HG03469 (cell line): Measurements from ENCODE around the gene ZNF74.

ENCODE experiments used
- ATAC-seq: cut with Tn5 transposase; IDR thresholded peaks from one replicate; pipeline ENCODE4 v1.9.1; 2021; ENCODE audit warnings: mild to moderate bottlenecking, moderate library complexity, moderate number of reproducible peaks; ENCODE audit not compliant: unreplicated experiment

Gene ZNF74

GRCh38 chr22:20418211-20418788, 24.3 kb downstream of the ZNF74 start:
- ATAC-seq, result no peak

- no peak for ATAC-seq
Observed at GRCh38 chr22:20419664-20419951, 25.7 kb downstream of the ZNF74 start.

- no peak for ATAC-seq
Observed at GRCh38 chr22:20420157-20420842, 26.3 kb downstream of the ZNF74 start.

DNA sequence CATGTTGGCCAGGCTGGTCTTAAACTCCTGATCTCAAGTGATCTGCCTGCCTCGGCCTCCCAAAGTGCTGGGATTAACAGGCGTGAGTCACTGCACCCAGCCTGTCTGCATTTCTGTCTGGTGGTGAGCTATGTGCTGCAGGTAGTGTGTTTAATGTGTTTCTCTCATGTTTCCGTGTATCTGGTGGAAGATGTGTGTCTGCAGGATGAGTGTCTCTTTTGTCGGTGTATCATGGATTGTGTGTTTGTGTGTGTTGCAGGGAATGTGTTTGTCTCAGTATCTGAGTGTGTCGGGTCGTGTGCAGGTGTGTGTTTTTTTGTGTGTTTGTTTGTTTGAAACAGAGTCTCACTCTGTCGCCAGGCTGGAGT, 27.5 kb downstream of the ZNF74 start:
- no peak for ATAC-seq

- no peak for ATAC-seq
Observed at GRCh38 chr22:20422271-20423007, 28.5 kb downstream of the ZNF74 start.

- no peak for ATAC-seq
Observed at GRCh38 chr22:20423008-20423905, 29.3 kb downstream of the ZNF74 start.

DNA sequence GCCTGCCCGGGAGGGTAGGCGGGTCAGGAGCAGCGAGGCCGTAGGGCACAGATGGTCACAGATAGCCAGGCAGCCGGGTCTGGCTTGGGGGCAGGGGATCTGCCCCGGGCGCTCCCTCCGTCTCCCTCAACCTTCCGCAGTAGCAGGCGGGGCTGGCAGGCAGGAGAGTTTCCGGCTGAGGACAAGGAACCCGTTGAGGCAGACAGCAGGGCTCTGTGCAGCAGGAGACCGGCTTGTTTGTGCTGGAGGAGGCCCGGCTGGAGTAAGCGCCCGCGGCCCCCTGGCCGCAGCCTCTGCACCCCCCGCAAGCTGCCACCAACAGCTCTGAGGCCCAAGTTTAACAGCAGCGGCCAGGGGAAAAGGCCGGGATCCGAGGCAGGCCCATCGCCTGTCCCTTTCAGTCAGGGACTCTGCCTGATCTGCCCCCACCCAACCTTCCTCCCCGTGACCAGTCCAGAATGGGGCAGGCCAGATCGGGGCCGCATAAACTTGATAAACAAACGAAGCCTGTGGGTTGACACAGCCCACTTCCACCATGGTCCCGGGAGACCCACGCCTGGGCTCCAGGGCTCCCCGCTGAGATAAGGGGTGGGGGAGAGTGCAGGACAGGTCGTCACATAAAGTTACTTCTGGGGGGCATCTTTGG, 30.1 kb downstream of the ZNF74 start:
- ATAC-seq, result no peak

DNA sequence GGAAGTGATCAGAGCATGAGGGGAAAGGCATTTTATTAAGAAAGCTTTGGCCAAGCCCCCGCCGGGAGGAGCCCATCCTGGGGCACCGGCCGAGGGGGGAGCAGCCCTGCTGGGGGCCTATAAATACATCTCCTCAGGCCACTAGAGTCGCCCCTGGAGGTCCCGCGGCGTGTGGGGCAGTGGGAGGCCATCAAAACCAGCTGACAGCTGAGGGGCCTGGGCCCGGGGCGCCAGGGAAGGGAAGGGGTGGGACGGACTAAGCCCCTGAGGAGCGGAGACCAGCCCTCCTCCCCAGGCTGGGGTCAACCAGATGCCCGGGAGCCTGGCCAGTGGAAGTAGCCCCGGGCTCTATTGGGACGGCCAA, 30.6 kb downstream of the ZNF74 start:
- ATAC-seq, result no peak

GRCh38 chr22:20424932-20425565, 31.1 kb downstream of the ZNF74 start:
- ATAC-seq, result no peak

GRCh38 chr22:20425566-20426258, 31.8 kb downstream of the ZNF74 start:
- ATAC-seq, result no peak

GRCh38 chr22:20426259-20426615, 32.3 kb downstream of the ZNF74 start:
- ATAC-seq, result no peak

GRCh38 chr22:20427104-20427944, 33.4 kb downstream of the ZNF74 start:
- ATAC-seq, result no peak

DNA sequence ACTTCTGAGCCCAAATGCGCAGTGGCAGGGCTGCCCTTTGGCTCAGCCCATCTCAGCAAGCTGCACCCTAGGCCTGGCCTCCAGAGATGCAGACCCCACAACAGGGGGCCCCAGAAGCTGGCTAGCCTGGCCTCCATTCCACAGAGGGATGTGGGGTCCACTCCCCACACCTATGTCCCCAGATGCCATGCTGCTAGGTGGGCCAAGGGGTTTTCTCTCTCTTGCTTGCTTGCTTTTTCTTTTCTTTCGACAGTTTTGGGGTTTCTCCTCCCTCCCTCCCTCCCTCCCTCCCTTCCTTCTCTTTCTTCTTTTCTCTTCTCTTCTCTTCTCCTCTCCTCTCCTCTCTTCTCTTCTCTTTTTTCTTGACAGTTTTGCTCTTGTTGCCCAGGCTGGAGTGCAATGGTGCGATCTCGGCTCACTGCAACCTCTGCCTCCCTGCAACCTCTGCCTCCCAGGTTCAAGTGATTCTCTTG, 34.0 kb downstream of the ZNF74 start:
- ATAC-seq, result no peak

DNA sequence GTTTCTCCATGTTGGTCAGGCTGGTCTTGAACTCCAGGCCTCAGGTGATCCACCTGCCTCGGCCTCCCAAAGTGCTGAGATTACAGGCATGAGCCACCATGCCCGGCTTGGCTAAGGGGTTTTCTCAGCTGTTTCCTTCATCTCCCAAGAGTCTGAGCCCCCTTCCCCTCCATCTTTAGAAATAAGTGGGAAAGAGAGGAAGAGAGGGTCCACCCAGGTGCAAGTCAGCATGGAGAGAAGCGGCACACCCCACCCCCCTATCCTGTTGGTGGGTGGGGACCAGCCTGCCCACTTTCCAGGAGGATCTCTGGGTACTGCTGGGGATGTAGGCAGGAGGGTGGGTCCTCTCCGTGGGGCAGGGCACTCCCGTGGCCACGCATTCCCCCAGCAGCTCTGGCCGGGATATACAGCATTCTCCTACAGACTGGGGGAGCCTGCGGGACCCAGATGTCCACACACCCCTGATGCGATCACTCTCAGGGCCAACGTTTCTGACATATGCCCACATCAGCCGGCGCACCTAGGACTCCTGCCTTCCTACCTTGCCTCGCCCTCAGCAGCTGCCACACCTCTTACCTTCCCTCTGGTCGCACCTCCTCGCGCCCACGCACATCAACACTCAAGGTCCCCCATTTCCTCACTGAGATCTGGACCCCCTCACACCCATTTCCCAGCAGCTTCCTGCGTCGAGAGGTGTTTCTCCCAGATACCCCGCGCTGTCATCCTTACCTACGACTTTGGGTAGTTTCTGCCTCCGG, 34.7 kb downstream of the ZNF74 start:
- ATAC-seq, result no peak

DNA sequence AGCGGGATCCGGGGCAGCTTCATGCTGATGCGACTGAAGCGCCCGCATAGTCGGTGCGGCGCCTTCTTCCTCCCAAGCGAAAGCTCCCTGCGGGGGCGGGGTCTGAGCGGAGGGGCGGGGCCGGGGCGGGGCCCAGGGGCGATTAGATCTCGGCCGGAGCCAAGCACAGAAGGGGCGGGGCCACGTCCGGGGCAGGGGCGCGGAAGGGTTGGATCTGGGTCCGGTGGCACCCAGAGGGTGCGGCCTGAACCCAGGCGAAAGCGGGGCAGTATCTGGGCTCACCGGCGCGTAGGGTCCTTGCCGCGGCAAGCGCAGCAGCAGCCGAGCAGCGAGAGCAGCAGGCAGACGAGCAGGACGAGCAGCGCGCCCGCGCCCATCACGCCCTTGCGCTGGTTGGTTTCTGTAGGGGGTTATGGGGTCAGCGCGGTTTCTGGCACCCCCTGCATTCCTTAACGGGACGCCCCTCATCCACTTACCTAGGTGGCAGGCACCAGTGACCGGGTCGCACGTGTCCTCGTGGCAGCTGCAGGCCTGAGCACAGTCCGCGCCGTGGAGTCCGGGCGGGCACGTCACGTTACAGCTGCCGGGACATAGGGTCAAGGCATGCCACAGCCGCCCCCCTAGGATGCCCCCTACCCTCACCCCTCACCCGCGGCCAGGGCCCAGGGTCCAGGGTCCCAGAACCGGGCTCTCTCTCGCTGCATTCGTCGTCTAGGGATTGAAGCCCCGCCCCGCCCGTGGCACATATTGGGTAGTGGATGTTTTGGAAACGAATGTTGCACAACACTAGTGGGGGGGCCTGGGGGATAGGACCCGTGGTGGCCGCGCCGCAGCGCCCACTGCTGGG, 35.5 kb downstream of the ZNF74 start:
- no peak for ATAC-seq

- no peak for ATAC-seq
Observed at GRCh38 chr22:20430101-20430719, 36.3 kb downstream of the ZNF74 start.
